SK-N-MC (cell line): Measurements from ENCODE around the gene CACNA1F.

ENCODE experiments used
- DNase-seq: peaks from one replicate; pipeline ENCODE4 v3.0.0-alpha.2; 2011; ENCODE audit warnings: low read depth, low spot score
- H3K27ac ChIP-seq: fragments of 200-600 bp; sonication (generic); 2 replicates; pipeline ENCODE4 v1.5.1; 2016; ENCODE audit warnings: mixed run types
- H3K36me3 ChIP-seq: fragments of 200-600 bp; sonication (generic); 2 replicates; pipeline ENCODE4 v1.6.1; 2017; ENCODE audit warnings: antibody characterized with exemption, low read length, mixed read lengths; ENCODE audit not compliant: insufficient read depth
- H3K4me3 ChIP-seq: fragments of 200-600 bp; sonication (generic); 2 replicates; pipeline ENCODE4 v1.5.1; 2016
- H3K9ac ChIP-seq: fragments of 200-600 bp; sonication (generic); 2 replicates; pipeline ENCODE4 v1.8.0; 2017; ENCODE audit warnings: mixed run types, mixed read lengths; ENCODE audit not compliant: insufficient read length
- H3K9me3 ChIP-seq: fragments of 200-600 bp; sonication (generic); 2 replicates; pipeline ENCODE4 v1.6.1; 2017; ENCODE audit warnings: low read depth, mild to moderate bottlenecking, antibody characterized with exemption, low read length, moderate library complexity, mixed read lengths
- EZH2 ChIP-seq: fragments of 200-600 bp; sonication (generic); IDR thresholded peaks from one replicate; pipeline ENCODE4 v1.6.1; 2017; ENCODE audit warnings: antibody characterized with exemption
- FOXP2 ChIP-seq: optimal IDR thresholded peaks from 2 replicates; pipeline ENCODE3; 2011; ENCODE audit warnings: mild to moderate bottlenecking, moderate library complexity; ENCODE audit not compliant: insufficient read depth; ENCODE audit errors: extremely low read length, control extremely low read depth
- POLR2AphosphoS5 ChIP-seq: IDR thresholded peaks from 2 replicates; pipeline ENCODE4 v1.6.1; 2012; ENCODE audit warnings: mild to moderate bottlenecking, low read depth, low read length, borderline replicate concordance

The CACNA1F gene

DNA sequence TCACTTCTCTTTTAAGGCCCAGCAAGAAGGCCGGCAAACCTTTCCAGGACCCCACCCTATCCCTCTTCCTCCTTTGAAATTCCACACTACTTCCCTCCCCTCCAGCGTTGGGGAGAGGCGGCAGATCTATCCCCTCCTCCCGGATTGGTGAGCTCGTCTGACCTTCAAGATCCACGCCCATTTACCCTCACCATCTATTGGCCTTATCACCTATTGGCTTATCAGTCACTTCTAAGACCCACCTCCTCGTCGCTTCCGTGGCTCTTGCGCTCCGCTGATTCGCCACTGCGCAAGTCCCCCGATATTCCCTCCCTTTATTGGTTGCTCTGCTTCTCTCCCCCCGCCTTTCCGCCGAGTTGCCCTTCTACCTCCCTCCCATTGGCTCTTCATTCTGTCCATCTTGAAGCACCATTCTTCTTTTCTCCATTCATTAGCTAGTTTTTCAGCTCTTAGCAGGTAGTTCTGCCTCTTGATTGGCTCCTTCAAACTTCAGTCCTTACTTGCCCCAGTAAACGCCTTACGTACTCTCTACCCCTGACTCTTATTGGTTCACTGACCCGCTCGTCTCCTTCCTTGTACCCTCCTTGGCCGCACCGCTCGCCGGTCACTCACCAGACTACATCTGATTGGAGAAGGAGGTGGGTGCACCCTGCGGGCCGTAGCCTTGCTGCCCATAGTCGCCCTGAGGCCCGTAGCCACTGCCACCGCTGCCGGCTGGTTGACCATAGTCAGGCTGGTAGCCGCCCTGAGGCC lies 42.1 kb downstream of the CACNA1F start:
- no peaks in the 10 kb centered on the region for H3K9me3 ChIP-seq
- H3K36me3 ChIP-seq, result no peaks in the 10 kb centered on the region
- H3K4me3 ChIP-seq, result peak overlapping the region; percentile 85
- 0 out of 2 replicates have a peak overlapping the region, but pooled peaks have one; percentile 70 for H3K27ac ChIP-seq
- peak; percentile 89 for TF ChIP-seq POLR2AphosphoS5
- TF ChIP-seq EZH2, result no peak
- peak; percentile 97 for DNase-seq
- peak overlapping the region; percentile 79 for H3K9ac ChIP-seq

DNA sequence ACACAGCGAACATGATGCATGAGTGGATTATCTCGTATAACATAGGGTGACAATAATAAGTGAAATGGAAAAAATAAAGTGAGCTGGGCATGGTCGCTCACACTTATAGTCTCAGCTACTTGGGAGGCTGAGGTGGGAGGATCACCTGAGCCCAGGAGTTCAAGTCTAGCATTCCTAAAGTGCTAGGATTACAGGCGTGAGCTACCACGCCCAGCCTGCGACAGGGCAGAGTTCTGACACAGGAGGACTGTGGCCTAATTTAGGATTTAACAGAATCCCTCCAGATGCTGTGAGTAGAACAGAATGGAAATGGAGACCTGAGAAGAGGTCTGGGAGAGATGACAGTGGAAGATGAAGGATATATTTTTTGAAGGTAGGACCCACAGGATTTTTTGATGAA lies 43.5 kb downstream of the CACNA1F start:
- Histone ChIP-seq H3K4me3 (peak overlapping the region; percentile 76), H3K9me3 (no peaks in the 10 kb centered on the region), H3K27ac (peak overlapping the region; percentile 57; the same call in 1 of the 2 replicates), H3K36me3 (no peaks in the 10 kb centered on the region), H3K9ac (no peak overlapping the region)
- DNase-seq, result no peak
- no peak for TF ChIP-seq FOXP2

DNA sequence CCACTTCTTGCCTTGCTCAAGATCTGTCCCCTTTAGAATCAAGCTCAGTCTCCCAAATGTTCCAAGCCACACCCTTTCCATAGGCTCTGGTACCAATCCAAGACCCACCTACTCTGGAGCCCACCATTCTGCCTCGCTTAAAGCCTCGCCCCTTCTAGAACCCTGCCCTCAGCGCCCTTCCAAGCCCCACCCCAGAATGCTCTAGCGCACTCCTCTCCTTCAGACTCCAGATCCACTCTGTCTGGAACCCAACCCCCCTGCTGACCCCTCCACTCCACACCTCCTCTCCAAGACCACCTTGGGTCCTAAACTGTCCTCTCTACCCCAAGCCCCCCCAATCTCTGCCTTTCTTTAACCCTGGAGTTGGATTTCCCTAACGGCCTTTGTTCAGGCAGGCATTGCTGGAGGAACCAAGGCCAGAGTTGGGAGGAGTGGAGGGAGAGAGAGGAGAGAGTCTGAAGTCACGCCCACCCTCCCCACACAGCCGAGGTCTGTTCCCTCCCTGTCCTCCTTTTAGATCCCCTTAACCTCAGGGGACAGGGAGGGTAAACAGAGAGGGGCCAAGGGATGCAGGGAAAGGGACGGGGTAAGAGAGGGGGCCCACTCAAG lies 44.6 kb downstream of the CACNA1F start:
- no peak overlapping the region for H3K4me3 ChIP-seq

DNA sequence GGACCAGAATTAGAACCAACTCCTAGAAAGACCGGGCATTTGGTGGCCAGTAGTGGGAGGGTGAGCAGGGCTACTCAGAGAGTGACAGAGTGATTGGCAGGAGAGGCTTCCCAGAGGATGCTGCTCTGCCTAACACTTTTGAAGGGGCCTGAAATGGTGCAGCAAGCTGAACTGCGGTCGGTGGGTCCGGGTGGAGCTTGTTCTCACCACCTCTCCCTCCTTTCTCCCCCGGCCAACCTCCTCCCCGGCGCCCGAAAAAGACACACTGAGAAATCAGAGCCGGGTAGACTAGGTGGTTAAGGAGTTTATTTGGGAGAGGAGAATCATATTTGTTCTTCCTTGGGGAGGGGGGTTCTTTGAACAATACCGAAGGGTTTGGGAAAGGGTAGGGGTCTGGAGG lies 45.6 kb downstream of the CACNA1F start:
- H3K27ac ChIP-seq, result no peak overlapping the region
- H3K9ac ChIP-seq, result no peak overlapping the region
- no peak for DNase-seq
- no peaks in the 10 kb centered on the region for H3K9me3 ChIP-seq
- TF ChIP-seq FOXP2, result no peak
- no peak for TF ChIP-seq EZH2
- TF ChIP-seq POLR2AphosphoS5, result no peak
- no peaks in the 10 kb centered on the region for H3K36me3 ChIP-seq
- no peak overlapping the region for H3K4me3 ChIP-seq

More for the DNA sequence above, 44.6 kb downstream of the CACNA1F start:
- no peak overlapping the region for H3K9ac ChIP-seq
- TF ChIP-seq POLR2AphosphoS5 (no peak), FOXP2 (no peak), EZH2 (no peak)
- DNase-seq, result no peak
- no peaks in the 10 kb centered on the region for H3K9me3 ChIP-seq
- peak overlapping the region; percentile 46 for H3K27ac ChIP-seq
- no peaks in the 10 kb centered on the region for H3K36me3 ChIP-seq

DNA sequence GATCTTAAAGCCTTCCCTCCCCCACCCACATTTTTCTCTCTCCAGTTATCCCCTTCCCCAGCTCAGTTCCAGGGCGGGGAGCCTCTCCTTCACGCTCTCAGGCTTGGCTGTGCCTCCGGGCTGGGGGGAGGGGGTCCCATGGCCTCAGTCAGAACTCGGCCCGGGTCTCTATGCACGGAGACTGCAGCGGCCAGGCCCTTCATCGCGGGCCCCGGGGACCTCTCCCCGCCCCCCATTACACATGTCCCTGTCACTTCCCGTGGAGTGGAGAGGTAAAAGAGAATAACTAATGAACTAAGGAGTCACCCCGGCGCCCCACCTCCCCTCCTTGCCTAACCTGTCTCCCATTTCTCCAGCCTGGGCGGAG lies 46.1 kb downstream of the CACNA1F start:
- H3K9ac ChIP-seq, result no peak overlapping the region
- no peak overlapping the region for H3K4me3 ChIP-seq
- no peak for DNase-seq
- TF ChIP-seq EZH2 (no peak), FOXP2 (no peak), POLR2AphosphoS5 (no peak)
- H3K27ac ChIP-seq, result no peak overlapping the region
- H3K36me3 ChIP-seq, result no peaks in the 10 kb centered on the region
- H3K9me3 ChIP-seq, result no peaks in the 10 kb centered on the region

DNA sequence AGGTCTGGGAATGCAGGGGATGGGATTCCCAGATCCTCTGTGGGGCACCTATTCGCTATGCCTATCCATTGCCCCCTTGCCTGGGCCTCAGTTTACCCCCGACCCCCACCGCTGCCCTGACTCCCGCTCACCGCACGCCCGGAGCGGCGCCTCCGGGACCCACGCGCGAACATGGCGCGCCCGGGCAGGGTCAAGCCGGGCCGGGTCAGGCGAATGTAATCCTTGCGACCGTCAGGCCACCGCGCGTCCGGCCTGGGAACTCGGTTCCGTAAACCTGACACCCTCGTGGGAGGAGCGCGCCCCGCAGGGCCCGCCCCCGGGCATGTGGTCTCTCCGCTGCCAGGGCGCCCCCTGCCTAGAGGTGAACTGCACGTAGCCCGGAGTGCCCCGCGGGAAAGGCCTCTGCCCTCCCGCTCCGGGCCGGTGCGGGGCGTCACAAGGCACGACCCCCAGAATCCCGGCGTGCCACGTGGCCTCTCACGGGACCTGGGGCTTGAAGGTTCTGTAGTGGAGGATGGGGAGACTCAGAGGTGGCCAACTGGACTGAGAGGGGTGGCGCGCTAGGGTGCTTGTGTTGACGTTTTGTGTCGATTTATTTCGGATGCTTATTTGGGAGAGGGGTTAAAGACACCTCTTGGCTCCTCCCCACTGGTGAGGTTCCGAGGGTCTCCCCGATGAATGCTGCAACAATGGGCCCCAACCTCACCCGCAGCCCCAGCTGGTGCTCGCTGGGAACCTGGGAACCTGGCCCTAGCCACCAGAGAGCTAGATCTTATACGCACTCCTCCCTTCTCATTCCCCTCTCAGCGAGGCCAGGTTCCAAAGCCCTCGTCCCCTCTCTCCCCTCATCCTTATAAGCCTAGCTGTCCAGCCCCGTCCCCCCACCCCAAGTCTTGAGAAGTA lies 46.8 kb downstream of the CACNA1F start, which contains the start of gene PRICKLE3:
Gene PRICKLE3 (minus strand): TSS at position 249 of the 903 bp plus-strand sequence. CDS start 76 bp downstream, at position 173.
- H3K36me3 ChIP-seq, result no peaks in the 10 kb centered on the region
- no peaks in the 10 kb centered on the region for H3K9me3 ChIP-seq
- TF ChIP-seq POLR2AphosphoS5 (peak; percentile 45; the same call in 1 of the 2 replicates), EZH2 (no peak)
- peak within 1 kb of the TSS; percentile 72 for H3K4me3 ChIP-seq
- H3K27ac ChIP-seq, result no peak within 1 kb of the TSS
- no peak within 1 kb of the TSS for H3K9ac ChIP-seq
- no peak for DNase-seq

DNA sequence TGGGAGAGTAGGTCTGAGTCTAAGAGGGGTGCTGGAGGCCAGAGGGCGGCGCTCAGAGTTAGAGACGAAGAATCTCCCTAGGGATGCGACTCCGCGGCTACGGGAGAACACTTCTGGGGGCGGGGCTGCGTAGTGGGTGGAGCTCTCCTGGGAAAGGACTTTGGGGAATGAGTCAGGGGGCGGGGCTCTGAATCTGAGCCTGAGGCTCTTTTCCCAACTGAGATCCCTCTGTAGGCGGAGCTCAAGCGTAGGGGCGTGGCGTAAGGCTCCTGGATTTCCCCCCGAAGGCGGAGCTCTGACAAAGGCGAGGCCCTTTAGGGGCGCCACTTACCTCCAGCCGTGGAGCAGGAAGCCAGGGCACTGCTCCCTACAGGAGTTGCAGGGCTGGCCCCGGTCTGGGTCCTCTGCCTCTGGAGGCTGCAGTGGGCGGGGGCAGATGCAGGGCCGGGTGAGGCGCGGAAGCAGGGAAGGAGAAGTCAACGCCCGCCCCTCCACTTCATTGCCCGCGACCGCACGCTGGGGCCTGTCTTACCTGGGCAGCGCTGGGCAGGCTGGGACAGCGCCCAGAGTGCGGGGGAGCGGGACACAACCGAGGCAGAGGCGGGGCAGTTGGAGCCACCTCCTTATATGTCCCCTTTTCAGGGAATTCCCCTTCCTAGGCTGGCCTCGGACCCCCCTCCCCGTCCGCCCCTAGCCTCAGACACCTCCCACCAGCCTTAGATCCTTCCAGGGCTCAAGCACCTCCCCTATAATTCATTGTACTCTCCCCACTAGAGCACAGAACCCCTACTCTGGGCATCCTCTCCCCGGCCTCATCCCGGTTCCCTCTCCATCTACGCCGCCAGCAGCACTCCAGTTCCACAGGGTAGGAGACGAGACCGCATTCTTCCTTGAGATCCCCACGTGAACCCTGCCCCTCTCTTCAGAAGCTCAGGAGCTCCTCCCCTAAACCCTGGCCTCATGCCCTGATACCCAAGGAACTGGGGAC lies 48.6 kb downstream of the CACNA1F start:
- Histone ChIP-seq H3K9ac (no peak overlapping the region), H3K4me3 (peak overlapping the region; percentile 72), H3K9me3 (no peaks in the 10 kb centered on the region), H3K27ac (no peak overlapping the region), H3K36me3 (no peaks in the 10 kb centered on the region)
- TF ChIP-seq EZH2, result no peak
- peak; percentile 51 for TF ChIP-seq POLR2AphosphoS5
- TF ChIP-seq FOXP2, result no peak
- DNase-seq, result peak; percentile 74

DNA sequence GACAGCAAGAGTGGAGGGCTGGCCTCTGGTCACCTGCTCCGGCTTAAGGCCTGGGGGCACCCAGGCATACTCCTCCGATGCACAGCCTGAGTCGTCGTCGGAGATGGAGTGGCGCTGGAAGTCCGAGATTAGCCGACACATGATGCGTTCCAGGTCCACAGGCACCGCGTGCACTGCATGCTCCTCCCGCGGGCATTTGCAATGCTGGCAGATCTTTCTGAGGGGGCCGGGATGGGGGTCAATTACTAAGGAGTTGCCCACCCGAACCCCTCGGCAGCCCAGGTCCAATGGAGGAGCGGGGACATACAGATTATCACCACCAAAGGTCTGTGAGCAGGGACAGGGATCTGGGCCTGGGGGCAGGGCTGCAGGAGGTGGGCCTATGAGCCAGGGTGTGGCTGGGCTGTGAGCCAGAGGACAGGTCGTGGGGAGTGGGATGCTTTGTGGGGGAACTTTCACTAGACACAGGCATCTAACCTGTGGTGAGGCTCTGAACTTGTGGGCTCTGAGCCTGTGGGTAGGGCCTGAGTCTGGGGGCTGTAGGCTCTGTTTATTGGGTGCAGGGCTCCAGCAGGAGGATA lies 49.3 kb downstream of the CACNA1F start:
- no peaks in the 10 kb centered on the region for H3K9me3 ChIP-seq
- no peak overlapping the region for H3K9ac ChIP-seq
- no peak overlapping the region for H3K27ac ChIP-seq
- no peaks in the 10 kb centered on the region for H3K36me3 ChIP-seq
- no peak for DNase-seq
- TF ChIP-seq EZH2 (no peak), FOXP2 (no peak), POLR2AphosphoS5 (no peak)
- peak overlapping the region; percentile 66 for H3K4me3 ChIP-seq
